ENCODE measurements around the gene TMUB1.

DNA sequence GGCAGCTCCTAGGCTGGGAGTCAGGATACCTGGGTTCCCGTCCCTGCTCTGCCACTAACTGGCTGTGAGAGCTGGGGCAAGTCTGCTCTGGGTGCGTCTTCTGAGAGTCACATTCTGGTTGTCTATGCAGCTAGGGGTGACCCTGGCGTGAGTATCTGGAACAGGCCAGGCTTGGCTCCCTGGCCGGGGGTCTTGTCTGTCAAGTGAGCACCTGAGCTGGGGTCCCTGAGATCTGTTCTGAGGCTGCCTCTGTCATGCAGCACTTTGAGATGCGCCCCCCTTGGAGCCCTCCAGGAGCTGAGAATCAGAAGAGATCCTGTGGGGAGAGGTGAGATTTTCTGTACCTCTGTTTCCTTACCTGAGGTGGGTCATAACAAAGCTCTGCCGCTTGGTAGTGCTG lies 10.5 kb upstream of the TMUB1 start:
- no peak for TF ChIP-seq POLR2A (IDR thresholded peaks at IDR 0.05; ENCODE audit: low read depth, low read length)
- TF ChIP-seq, protein P1, sequence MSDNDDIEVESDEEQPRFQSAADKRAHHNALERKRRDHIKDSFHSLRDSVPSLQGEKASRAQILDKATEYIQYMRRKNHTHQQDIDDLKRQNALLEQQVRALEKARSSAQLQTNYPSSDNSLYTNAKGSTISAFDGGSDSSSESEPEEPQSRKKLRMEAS (IDR thresholded peaks at IDR 0.05; ENCODE audit: insufficient read depth, insufficient read length): no peak
- TF ChIP-seq, protein P2, sequence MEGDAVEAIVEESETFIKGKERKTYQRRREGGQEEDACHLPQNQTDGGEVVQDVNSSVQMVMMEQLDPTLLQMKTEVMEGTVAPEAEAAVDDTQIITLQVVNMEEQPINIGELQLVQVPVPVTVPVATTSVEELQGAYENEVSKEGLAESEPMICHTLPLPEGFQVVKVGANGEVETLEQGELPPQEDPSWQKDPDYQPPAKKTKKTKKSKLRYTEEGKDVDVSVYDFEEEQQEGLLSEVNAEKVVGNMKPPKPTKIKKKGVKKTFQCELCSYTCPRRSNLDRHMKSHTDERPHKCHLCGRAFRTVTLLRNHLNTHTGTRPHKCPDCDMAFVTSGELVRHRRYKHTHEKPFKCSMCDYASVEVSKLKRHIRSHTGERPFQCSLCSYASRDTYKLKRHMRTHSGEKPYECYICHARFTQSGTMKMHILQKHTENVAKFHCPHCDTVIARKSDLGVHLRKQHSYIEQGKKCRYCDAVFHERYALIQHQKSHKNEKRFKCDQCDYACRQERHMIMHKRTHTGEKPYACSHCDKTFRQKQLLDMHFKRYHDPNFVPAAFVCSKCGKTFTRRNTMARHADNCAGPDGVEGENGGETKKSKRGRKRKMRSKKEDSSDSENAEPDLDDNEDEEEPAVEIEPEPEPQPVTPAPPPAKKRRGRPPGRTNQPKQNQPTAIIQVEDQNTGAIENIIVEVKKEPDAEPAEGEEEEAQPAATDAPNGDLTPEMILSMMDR (IDR thresholded peaks at IDR 0.05; ENCODE audit: extremely low read depth in 1 of 2, insufficient read depth in 1 of 2, low read depth in 1 of 2, low read length in 2 of 2): no peak
- TF ChIP-seq POLR2AphosphoS5 (IDR thresholded peaks at IDR 0.05; ENCODE audit: insufficient read depth, low read depth, low read length): no peak
- no peak for TF ChIP-seq EZH2 (IDR thresholded peaks at IDR 0.05; ENCODE audit: borderline replicate concordance, low read depth, low read length, severe bottlenecking)
- no peak for TF ChIP-seq JUN (IDR thresholded peaks at IDR 0.05; ENCODE audit: borderline replicate concordance, insufficient read depth, insufficient read length, low read depth)
- TF ChIP-seq FOS (IDR thresholded peaks at IDR 0.05; ENCODE audit: borderline replicate concordance, insufficient read depth, low read length): no peak
- TF ChIP-seq MYC (IDR thresholded peaks at IDR 0.05; ENCODE audit: low read depth, low read length): no peak
- TF ChIP-seq GATA2 (IDR thresholded peaks at IDR 0.05; ENCODE audit: insufficient read depth, insufficient read length, low read depth, low read length): no peak

Data from endothelial cell of umbilical vein (primary cell).